Nephron progenitor cell (in vitro differentiated cells): ENCODE data around the gene YPEL5.

Experiments used
- DNase-seq: peaks from one replicate; pipeline ENCODE4 v3.0.0; 2021
- H3K27ac Mint-ChIP-seq: 2 replicates; pipeline ENCODE4 v1.8.0; 2021; ENCODE audit warnings: mild to moderate bottlenecking, moderate library complexity, mixed read lengths
- H3K27me3 Mint-ChIP-seq: 2 replicates; pipeline ENCODE4 v1.8.0; 2021; ENCODE audit warnings: mild to moderate bottlenecking, low read depth, mixed read lengths; ENCODE audit not compliant: poor library complexity
- H3K36me3 Mint-ChIP-seq: 2 replicates; pipeline ENCODE4 v1.8.0; 2021; ENCODE audit warnings: low read depth, mixed read lengths
- H3K4me1 Mint-ChIP-seq: 2 replicates; pipeline ENCODE4 v1.8.0; 2021; ENCODE audit warnings: mixed read lengths
- H3K4me3 Mint-ChIP-seq: 2 replicates; pipeline ENCODE4 v1.8.0; 2021; ENCODE audit warnings: mild to moderate bottlenecking, moderate library complexity, mixed read lengths
- H3K9me3 Mint-ChIP-seq: 2 replicates; pipeline ENCODE4 v1.8.0; 2021; ENCODE audit warnings: mild to moderate bottlenecking, moderate library complexity, mixed read lengths
- TF ChIP-seq, protein P1 (sequence below): fragments of 200-600 bp; sonication (generic); IDR thresholded peaks from 2 replicates; pipeline ENCODE4 v1.5.0; 2021; ENCODE audit warnings: antibody characterized with exemption

YPEL5 gene

DNA sequence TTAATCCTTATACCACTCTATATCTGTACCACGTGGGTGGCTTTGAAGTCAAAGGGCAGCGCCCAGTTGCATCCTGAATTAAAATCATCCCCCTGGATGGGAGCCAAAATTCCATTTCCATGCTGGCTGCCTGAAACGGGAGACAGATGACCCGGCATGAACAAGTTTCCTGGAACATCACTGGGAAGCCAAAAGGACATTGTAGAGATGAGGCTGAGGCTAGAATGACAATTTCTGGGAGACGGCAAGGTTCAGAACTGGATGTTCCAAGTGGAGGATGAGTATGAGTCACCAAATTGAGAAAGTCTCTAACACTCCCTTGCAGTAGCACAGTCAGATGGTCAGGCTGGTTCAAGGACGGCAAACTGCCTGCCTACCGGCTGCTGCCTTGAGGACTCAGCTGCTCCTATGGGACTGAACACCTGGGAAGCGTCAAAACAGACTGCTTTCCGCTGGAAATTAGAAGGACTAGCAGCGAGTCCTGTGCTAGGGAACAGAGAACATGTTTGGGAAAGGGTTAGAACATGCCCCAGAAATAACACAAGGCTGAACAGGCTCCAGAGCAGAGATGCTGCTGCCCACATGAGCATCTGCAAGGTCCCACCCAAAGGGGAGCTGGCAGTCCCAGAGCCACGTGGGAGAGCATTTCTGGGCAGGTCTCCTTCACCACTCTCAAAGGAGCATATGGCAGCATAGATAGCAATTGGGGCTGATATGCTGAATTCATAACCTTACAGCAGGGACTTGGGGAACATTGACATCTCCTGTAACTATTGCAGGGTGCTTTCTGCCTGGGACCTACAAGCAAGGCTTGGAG is 32.0 kb downstream of the YPEL5 start:
- Mint-ChIP-seq H3K4me1 (no peaks in the 10 kb centered on the region), H3K4me3 (no peak overlapping the region), H3K9me3 (no peaks in the 10 kb centered on the region), H3K36me3 (no peaks in the 10 kb centered on the region), H3K27me3 (peaks cover 11% of the 10 kb centered on the region), H3K27ac (no peak overlapping the region)
- no peak for DNase-seq
- TF ChIP-seq, protein P1, sequence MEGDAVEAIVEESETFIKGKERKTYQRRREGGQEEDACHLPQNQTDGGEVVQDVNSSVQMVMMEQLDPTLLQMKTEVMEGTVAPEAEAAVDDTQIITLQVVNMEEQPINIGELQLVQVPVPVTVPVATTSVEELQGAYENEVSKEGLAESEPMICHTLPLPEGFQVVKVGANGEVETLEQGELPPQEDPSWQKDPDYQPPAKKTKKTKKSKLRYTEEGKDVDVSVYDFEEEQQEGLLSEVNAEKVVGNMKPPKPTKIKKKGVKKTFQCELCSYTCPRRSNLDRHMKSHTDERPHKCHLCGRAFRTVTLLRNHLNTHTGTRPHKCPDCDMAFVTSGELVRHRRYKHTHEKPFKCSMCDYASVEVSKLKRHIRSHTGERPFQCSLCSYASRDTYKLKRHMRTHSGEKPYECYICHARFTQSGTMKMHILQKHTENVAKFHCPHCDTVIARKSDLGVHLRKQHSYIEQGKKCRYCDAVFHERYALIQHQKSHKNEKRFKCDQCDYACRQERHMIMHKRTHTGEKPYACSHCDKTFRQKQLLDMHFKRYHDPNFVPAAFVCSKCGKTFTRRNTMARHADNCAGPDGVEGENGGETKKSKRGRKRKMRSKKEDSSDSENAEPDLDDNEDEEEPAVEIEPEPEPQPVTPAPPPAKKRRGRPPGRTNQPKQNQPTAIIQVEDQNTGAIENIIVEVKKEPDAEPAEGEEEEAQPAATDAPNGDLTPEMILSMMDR = no peak

DNA sequence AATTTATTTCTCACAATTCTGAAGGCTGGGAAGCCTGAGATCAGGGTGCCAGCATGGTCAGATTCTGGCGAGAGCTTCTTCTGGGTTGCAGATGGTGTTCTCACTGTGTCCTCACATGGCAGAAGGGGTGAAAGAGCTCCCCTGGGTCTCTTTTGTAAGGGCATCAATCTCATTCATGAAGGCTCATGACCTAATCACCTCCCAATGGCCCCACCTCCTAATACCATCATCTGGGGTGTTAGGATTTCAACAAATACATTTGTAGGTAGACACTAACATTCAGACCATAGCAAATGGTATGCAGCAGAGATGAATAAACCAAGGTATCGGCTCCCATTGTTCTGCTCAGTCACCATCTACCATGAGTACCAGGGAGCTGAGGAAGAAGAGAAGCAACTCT is 32.7 kb downstream of the YPEL5 start:
- Mint-ChIP-seq H3K36me3 (no peaks in the 10 kb centered on the region), H3K9me3 (no peaks in the 10 kb centered on the region), H3K4me1 (no peaks in the 10 kb centered on the region), H3K27ac (no peak overlapping the region), H3K27me3 (peaks cover 11% of the 10 kb centered on the region), H3K4me3 (no peak overlapping the region)
- DNase-seq = no peak
- TF ChIP-seq, protein P1 = no peak

DNA sequence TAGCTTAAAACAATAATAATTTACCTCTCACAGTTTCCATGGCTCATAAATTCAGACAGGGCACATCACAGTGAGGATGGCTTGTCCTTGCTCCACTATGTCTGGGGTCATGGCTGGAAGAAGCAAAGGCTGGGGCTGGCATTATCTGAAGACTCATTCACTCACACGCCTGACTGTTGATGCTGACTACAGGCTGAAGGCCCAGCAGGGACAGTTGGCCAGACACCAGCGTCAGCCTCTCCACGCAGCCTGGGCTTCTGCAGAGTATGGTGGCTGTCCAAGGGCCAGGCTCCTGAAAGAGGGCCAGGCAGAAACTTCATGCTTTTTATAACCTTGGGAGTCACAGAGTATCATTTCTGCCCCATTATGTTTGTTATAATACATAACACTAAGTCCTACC is 33.4 kb downstream of the YPEL5 start:
- TF ChIP-seq, protein P1 = no peak
- H3K27me3 Mint-ChIP-seq = peaks cover 11% of the 10 kb centered on the region
- no peaks in the 10 kb centered on the region for H3K36me3 Mint-ChIP-seq
- no peak for DNase-seq
- H3K9me3 Mint-ChIP-seq = no peaks in the 10 kb centered on the region
- no peaks in the 10 kb centered on the region for H3K4me1 Mint-ChIP-seq
- no peak overlapping the region for H3K27ac Mint-ChIP-seq
- no peak overlapping the region for H3K4me3 Mint-ChIP-seq

DNA sequence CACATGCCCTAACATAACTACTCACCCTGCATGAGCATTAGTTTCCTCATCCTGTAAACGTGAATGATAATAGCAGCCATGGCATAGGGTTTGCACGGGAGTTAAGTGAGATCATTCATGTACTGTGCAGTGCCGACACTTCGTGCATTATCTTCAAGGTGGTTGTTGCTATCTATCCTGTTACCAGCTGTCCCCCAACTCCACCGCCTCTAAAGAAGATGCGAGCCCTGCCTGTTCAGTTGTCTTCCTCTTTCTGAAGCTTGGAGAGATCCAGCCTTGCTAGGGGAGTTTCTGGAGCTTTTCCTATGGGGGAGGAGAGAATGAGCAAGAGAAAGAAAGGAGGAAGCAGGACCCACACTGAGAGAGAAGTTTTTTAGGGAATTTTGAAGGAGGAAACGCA is 34.4 kb downstream of the YPEL5 start:
- DNase-seq = no peak
- TF ChIP-seq, protein P1 = no peak
- H3K27ac Mint-ChIP-seq = no peak overlapping the region

DNA sequence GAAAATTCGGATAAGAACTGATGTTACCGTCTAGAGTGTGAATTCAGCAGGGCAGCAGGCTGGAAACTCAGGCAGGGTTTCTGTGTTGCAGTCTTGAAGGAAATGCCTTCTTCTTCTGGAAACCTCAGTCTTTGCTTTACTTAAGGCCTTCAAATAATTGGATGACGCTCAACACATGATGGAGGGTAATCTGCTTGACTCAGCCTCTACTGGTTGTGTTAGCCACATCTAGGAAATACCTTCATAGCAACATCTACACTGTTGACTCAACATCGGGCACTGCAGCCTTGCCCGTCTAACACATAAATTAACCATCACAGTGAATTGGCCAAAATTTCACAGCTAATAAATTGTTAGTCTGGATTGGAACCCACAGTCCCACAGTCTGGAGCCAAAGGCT is 37.2 kb downstream of the YPEL5 start:
- no peak for DNase-seq
- no peak overlapping the region for H3K27ac Mint-ChIP-seq
- no peak overlapping the region for H3K4me3 Mint-ChIP-seq

More for the DNA sequence above, 34.4 kb downstream of the YPEL5 start:
- H3K4me1 Mint-ChIP-seq = no peaks in the 10 kb centered on the region
- peaks cover 11% of the 10 kb centered on the region for H3K27me3 Mint-ChIP-seq
- H3K9me3 Mint-ChIP-seq = no peaks in the 10 kb centered on the region
- no peaks in the 10 kb centered on the region for H3K36me3 Mint-ChIP-seq
- H3K4me3 Mint-ChIP-seq = no peak overlapping the region

More for the DNA sequence above, 37.2 kb downstream of the YPEL5 start:
- H3K9me3 Mint-ChIP-seq = no peaks in the 10 kb centered on the region
- peaks cover 3% of the 10 kb centered on the region for H3K27me3 Mint-ChIP-seq
- no peaks in the 10 kb centered on the region for H3K36me3 Mint-ChIP-seq
- H3K4me1 Mint-ChIP-seq = no peaks in the 10 kb centered on the region
- TF ChIP-seq, protein P1 = no peak
